GM18511 (cell line): Measurements from ENCODE around the gene UBAP1.
"Not testable (repeated sequence)": the region's sequence is repeated elsewhere in the genome, so short reads cannot be mapped to it uniquely, and the experiment has no call there.

ENCODE experiments used
- ATAC-seq: cut with Tn5 transposase; IDR thresholded peaks from one replicate; pipeline ENCODE4 v1.9.1; 2021; ENCODE audit warnings: mild to moderate bottlenecking, moderate library complexity; ENCODE audit not compliant: unreplicated experiment

Gene UBAP1

DNA sequence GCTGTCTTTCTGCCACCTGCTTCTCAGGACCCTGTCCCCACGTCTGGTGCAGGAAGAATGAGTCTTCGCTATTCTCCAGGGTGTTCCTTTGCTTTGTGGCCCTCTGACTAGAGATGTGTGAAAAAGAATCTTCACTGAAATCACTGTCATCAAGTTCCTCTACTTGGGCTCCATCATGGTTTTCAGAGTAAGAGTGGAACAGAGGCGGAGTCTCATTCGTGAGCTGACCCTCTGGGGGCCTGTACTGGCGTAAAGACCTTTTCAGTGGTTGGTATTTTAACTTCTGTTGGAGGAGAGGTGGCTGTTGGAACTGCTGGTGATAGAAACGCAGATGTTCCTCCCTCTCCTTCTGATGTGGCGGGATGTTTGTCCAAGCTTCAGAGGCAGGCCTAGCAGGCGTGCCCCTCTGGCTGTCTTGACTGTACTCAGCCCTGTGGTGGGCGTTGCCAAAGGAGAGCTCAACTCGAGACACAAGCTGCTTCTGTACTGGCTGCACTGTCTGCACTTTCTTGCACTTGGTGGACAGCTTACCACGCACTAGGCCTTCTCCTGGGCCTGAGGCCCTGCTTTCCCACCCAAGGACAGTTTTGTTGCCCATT is 78.2 kb downstream of the UBAP1 start:
- ATAC-seq = no peak

DNA sequence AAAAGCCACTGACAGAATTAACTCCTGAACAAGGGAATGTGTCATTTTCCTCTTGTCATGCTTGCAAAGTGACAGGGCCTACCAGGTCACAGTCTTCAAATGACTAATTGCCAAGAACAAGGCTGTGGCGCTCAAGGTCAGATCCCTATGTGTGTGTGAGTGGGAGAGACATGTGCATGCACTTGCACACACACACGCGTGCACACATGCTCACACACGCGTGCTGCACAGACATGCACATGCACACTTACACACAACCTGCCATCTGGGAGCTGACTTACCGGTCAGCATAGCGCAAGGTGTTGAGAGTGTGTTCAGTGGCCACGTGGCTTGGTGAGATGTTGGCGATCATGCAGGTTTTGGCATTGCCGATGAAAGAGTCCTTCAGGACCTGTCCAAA is 80.5 kb downstream of the UBAP1 start:
- ATAC-seq = no peak

DNA sequence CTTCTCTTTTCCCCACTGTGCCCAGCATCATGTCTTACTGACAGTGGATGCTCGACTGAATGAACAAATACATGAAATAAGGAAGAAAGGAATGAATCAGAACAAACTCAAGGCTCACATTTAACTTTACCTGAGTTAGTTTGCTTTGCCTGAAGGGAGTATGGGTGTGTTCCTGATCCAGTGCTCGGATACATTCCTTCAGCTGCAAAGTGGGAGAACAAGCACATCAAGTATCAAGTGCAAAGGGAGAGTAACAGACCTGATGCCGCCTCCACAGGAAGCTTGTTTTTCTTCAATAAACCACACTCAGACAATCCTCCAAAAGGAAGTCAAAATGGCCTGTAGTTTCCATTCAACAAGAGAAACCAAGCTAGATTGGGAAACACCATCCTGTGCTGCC is 84.1 kb downstream of the UBAP1 start:
- no peak for ATAC-seq

DNA sequence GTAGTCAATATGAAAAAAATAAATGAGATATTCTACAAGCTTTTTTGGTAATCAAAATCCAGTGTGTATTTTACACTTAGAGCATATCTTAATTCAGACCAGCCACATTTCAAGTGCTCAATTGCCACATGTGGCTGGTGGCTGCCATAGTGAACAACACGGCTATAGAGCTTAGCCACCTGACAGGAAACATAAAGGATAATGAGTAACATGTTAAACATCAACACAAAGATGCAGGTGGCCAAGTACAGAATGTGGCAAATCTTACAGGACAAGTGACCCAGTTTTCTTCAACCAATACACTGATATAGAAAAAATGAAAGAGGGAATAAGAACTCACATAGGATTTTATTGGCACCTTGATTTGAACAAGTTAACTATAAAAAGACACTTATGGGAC is 88.8 kb downstream of the UBAP1 start:
- no peak for ATAC-seq

DNA sequence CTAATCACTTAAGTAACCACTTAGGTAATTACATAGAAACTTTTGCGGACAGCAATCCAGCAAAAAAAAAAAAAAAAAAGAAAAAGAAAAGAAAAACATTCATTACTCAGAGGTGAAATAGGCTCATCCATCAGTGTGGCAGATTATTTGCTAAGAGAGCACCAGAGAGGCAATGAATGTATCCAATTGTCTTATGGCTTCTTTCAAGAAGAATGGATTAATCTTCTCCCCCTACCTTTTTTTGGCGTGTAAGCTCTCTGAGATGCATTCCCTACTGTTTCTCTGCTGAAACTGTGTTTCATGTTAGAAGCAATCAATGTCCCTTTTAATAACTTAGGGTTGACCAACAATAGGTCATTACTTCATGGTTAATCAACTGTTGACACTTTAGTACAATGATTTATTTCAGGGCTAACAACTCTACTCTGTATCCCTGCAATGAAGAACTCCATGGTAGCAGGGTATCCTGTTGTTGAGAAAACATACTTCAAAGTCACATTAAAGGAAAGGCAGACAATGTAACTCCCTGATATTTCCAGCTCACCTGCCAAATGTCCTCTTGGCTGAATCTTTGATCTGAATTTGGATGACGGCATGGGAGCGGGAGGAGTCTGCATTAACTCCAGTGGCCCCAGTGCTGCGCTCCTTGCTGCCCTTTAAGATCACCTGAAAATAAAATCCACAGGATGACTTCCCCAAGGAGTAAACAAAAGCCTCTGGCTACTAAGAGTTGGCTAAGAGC is 92.6 kb downstream of the UBAP1 start:
- no peak for ATAC-seq

DNA sequence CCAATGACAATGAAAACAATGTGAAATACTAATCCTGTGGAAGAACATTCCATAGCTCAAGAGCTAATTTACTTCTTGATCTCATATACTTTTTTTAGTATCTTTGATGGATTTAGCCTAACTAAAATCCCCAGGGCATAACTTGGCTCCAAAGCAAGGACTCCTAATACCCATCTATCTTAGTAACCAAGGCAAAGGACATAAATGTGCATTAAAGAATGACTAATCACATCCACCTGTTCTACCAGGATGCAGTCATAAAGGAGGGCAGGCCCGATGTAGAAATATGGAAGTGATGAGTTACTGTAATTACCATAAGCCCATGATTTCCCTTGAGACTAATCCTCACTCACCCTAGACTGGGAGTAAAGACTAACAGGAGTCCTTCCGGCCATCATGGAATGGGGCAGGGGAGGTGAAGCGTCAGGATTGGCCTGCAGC is 93.3 kb downstream of the UBAP1 start:
- no peak for ATAC-seq

DNA sequence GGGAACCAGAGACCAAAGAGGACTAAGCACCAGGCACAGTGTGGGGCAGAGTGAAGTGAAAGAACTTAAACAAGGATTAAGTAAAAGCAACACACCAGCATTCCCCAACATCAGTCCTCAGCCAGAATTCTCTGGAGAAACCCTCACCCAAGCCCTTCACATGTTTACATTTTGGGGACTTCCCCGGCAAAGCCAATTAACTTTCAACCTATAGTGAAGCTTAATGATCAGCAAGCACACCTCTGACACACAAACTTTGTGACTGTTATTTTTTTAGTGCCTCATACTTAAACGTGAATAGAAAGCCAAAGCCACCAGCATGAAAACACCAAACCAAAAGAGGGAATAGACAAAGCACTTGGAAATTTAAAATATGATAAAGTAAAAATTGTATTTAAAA is 94.7 kb downstream of the UBAP1 start:
- ATAC-seq = not testable (repeated sequence)

DNA sequence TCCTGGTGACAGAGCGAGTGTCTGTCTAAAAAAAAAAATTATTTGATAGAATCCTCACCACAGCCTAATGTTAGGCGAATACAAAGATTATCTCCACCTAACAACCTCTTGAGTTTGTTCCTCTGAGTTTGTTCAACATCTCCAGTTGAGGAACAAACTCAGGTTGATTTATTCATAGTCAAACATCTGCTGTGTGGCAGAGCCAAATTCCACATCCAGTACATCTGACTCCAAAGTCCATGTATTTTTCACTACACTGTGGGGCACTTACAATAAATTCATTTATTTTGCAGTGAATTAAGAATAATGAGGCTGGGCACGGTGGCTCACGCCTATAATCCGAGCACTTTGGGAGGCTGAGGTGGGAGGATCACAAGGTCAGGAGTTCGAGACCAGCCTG is 97.0 kb downstream of the UBAP1 start:
- no peak for ATAC-seq

DNA sequence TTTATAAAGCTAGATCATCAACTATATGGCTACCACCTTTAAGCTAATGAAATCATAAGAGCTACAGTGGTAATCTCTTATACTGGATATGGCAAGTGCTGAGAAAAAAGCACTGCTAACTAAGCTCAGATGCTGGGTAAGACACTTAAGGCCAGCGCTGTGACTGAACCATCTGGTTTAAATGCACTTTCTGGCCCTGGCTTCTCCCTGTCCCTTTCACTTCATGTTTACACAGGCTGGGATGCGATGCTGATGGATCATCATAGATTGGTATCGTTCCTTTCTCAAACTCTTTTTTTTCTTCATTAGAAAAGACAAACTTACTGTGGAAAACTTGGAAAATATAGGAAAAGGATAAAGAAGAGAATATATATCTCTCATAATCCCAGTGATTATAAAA is 97.9 kb downstream of the UBAP1 start:
- ATAC-seq = no peak

DNA sequence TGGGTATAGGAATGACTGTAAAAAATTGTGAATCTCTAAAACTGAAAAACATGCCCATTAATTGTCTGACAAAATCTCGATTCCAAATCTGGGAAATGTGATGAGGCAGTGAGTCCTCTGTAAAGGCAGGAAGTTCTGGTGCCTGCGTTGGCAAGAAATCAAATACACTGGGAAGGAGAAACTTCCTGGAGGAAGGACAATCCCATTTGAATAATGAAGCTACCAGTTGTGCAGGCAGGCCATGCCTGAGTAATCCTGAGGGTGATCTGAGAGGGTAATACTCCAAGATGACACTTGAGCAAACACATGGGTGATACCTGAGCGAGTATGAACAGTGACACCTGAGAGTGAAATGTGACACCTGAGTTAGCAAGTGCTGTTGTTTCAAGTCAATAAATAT is 100.6 kb downstream of the UBAP1 start:
- ATAC-seq = no peak

DNA sequence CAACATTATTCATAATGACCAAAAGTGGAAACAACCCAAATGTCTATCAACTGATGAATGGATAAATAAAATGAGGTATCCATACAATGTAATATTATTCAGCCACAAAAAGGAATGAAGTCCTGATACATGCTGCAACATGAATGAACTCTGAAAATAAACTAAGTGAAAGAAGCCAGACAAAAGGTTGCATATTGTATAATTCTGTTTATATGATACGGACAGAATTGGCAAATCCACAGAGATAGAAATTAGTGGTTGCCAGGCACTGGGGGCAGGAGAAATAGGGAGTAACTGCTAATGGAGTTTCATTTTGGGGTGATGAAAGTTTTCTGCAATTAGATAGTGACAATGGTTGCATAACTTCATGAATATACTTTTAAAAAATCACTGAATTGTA is 103.3 kb downstream of the UBAP1 start:
- no peak for ATAC-seq

DNA sequence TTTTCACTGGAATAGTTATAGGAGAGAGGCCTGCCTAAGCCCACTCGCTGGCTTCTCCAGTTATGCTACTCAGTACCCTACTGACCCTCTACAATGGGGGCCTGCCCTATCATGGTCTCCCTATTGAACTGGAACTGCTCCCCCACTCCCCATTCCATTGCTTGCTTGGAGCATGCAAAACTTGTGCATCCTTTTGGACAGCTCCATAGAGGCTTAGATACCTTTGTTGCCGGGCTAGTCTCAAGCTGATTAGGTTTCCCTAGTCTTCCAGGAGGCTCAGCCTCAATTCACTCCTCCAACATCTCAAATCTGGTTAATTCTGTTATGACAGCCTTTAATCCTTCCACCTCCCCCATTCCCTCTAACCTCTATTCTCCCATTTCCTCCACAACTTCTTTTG is 110.3 kb downstream of the UBAP1 start:
- no peak for ATAC-seq

DNA sequence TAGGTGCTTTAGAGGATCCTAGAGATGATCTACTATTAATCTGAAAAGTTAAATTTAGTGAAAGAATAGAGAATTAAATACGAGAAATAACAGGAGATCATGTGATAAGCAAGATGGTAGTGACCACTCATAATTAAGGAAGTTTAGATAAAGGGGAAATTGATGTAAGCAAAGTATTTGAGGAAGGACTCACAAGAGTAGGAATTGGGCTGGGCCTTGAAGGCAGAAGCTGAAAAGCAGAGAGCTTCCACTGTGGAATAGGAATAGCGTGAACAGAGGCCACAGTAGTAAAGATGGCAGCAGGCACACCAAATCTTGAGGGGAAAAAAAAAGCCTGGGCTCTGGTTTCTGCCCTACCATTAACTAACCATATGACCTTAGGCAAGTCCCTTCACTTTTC is 112.2 kb downstream of the UBAP1 start:
- no peak for ATAC-seq

DNA sequence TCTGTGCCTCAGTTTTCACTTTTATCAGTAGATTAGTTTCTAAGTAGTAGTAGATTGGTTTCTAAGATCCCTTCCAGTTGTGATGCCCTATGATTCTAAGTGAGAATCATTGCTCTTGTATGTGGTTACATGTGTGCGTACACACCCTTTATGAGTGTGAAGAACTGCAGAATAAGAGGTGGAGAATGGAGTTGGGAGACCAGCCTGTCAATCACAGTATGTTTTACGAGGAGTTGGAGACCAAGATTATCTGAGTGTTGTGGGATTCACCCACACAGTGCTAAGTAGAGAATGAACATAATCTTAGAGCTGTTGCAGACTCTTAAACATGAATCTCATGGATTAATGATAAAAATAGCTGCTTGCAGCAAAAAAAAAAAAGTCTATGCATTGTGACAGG is 112.6 kb downstream of the UBAP1 start:
- ATAC-seq = no peak

DNA sequence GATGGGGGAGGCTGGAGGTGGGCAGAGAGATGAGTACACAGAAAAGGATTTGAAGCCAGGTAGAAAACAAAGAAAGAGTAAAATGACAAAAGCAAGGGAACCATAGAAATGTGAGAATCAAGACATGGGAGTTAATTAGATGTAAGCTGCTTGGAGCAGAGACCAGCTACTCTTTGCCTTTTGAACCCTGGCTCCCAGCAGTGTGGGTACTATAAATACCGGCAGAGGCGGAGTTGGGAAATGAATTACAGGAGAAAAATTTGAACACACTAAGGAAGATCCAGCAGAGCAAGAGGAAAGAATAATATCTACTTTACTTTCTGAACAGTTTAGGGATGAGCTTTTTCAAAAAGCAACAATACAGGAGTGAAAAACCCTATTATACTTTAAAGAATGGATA is 113.7 kb downstream of the UBAP1 start:
- ATAC-seq = no peak

DNA sequence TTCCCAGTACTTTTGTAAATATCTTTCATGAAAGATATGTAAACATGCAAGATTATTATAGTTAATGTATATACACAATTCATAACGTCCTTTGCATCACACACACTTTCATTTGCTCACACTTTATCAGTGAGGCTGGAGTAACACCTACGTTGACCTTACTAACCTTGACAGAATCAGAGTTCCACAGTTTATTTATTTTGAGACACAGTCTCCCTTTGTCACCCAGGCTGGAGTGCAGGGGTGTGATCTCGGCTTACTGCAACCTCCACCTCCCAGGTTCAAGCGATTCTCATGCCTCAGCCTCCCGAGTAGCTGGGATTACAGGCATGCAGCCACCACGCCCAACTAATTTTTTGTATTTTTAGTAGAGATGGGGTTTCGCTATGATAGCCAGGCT is 122.2 kb downstream of the UBAP1 start:
- not testable (repeated sequence) for ATAC-seq
